K562 (cell line): ENCODE data around the gene PRICKLE2.

ENCODE experiments used
- CBX2 ChIP-seq: fragments of 200-600 bp; sonication (generic); IDR thresholded peaks from one replicate; pipeline ENCODE4 v1.6.1; 2012; ENCODE audit warnings: mild to moderate bottlenecking, low read length, inconsistent platforms; ENCODE audit not compliant: insufficient read depth, poor library complexity, severe bottlenecking
- CBX8 ChIP-seq: fragments of 200-600 bp; sonication (generic); IDR thresholded peaks from 2 replicates; pipeline ENCODE4 v1.6.1; 2012; ENCODE audit warnings: borderline replicate concordance, mixed run types, low read depth, mild to moderate bottlenecking, moderate library complexity, mixed read lengths, low read length, control low read depth, inconsistent platforms; ENCODE audit not compliant: poor library complexity, severe bottlenecking; ENCODE audit errors: extremely low read depth
- CHCHD3 ChIP-seq: fragments of 250-450 bp; sonication (Bioruptor Pico); IDR thresholded peaks from 2 replicates; pipeline ENCODE4 v2.1.2; 2022; ENCODE audit warnings: mild to moderate bottlenecking
- ESRRA ChIP-seq: fragments of 450-650 bp; IDR thresholded peaks from 2 replicates; pipeline ENCODE4 v1.6.1; 2014; ENCODE audit warnings: low read depth, mild to moderate bottlenecking, moderate library complexity, borderline replicate concordance
- HMG20B ChIP-seq: fragments of 250-450 bp; sonication (Bioruptor Pico); IDR thresholded peaks from 2 replicates; pipeline ENCODE4 v1.5.0; 2021; ENCODE audit warnings: mild to moderate bottlenecking
- NFYB ChIP-seq: IDR thresholded peaks from 2 replicates; pipeline ENCODE4 v1.6.1; 2011; ENCODE audit warnings: mild to moderate bottlenecking, moderate library complexity; ENCODE audit not compliant: insufficient read length; ENCODE audit errors: extremely low read depth
- PHF20 ChIP-seq: fragments of 450-650 bp; IDR thresholded peaks from 2 replicates; pipeline ENCODE4 v1.6.1; 2018; ENCODE audit not compliant: partially characterized antibody
- REST ChIP-seq, 2 experiments: fragments of 450-650 bp; formaldehyde crosslinking in 1 of 2; IDR thresholded peaks; 2 replicates each; pipeline versions ENCODE4 v1.4.0 to v1.6.1; 2014 to 2020; ENCODE audit warnings: mild to moderate bottlenecking in 2 of 2, borderline replicate concordance in 1 of 2, low read depth in 1 of 2
- SMARCC2 ChIP-seq: fragments of 450-650 bp; IDR thresholded peaks from 2 replicates; pipeline ENCODE4 v1.6.1; 2017; ENCODE audit warnings: antibody characterized with exemption, moderate library complexity, mild to moderate bottlenecking, low read depth

GRCh38 chr3:64228110-64228509, 2.8 kb upstream of the PRICKLE2 start:
- TF ChIP-seq HMG20B (no peak), REST (IDR thresholded peaks at IDR 0.05; ENCODE audit: borderline replicate concordance) (no peak), REST (CRISPR knock-in tag; IDR thresholded peaks at IDR 0.05; ENCODE audit: low read depth) (no peak), ESRRA (no peak), SMARCC2 (no peak), CHCHD3 (CRISPR knock-in tag) (no peak), NFYB (no peak), CBX2 (no peak), PHF20 (no peak), CBX8 (no peak)
